ENCODE results near the gene COL18A1.
"Not testable (repeated sequence)": the region's sequence is repeated elsewhere in the genome, so short reads cannot be mapped to it uniquely, and the experiment has no call there.

COL18A1 gene

GRCh38 chr21:45435405-45435981, 30.5 kb downstream of the COL18A1 start:
- Histone ChIP-seq H3K9me3 (ENCODE audit: control insufficient read depth, low read length) (no peaks in the 10 kb centered on the region), H3K4me3 (ENCODE audit: insufficient read depth, low read depth, low read length, poor library complexity, severe bottlenecking) (no peak overlapping the region), H3K27ac (ENCODE audit: insufficient read depth, low read length, poor library complexity, severe bottlenecking) (no peak overlapping the region), H3K36me3 (ENCODE audit: control insufficient read depth, insufficient read depth, low read length) (no peaks in the 10 kb centered on the region), H3K27me3 (replicated peaks; ENCODE audit: control insufficient read depth, insufficient read depth, low read length, poor library complexity, severe bottlenecking) (peaks cover 5% of the 10 kb centered on the region), H3K4me1 (ENCODE audit: control insufficient read depth, insufficient read depth, low read length, poor library complexity, severe bottlenecking) (peaks cover 5% of the 10 kb centered on the region)
- DNase-seq = no peak

- H3K36me3 ChIP-seq (ENCODE audit: control insufficient read depth, insufficient read depth, low read length) = no peaks in the 10 kb centered on the region
- DNase-seq = no peak
- H3K9me3 ChIP-seq (ENCODE audit: control insufficient read depth, low read length) = no peaks in the 10 kb centered on the region
- H3K27ac ChIP-seq (ENCODE audit: insufficient read depth, low read length, poor library complexity, severe bottlenecking) = no peak overlapping the region
- H3K27me3 ChIP-seq (replicated peaks; ENCODE audit: control insufficient read depth, insufficient read depth, low read length, poor library complexity, severe bottlenecking) = peaks cover 5% of the 10 kb centered on the region
- H3K4me1 ChIP-seq (ENCODE audit: control insufficient read depth, insufficient read depth, low read length, poor library complexity, severe bottlenecking) = peaks cover 5% of the 10 kb centered on the region
- H3K4me3 ChIP-seq (ENCODE audit: insufficient read depth, low read depth, low read length, poor library complexity, severe bottlenecking) = no peak overlapping the region
These were observed 31.5 kb downstream of the COL18A1 start for GRCh38 chr21:45436351-45437065.

- H3K36me3 ChIP-seq (ENCODE audit: control insufficient read depth, insufficient read depth, low read length); H3K4me1 ChIP-seq (ENCODE audit: control insufficient read depth, insufficient read depth, low read length, poor library complexity, severe bottlenecking); H3K27me3 ChIP-seq (replicated peaks; ENCODE audit: control insufficient read depth, insufficient read depth, low read length, poor library complexity, severe bottlenecking); DNase-seq; H3K9me3 ChIP-seq (ENCODE audit: control insufficient read depth, low read length); H3K27ac ChIP-seq (ENCODE audit: insufficient read depth, low read length, poor library complexity, severe bottlenecking); H3K4me3 ChIP-seq (ENCODE audit: insufficient read depth, low read depth, low read length, poor library complexity, severe bottlenecking): not testable (repeated sequence)
These were observed 32.9 kb downstream of the COL18A1 start for GRCh38 chr21:45437844-45438243.

GRCh38 chr21:45438391-45439145, 33.6 kb downstream of the COL18A1 start:
- no peak overlapping the region for H3K27ac ChIP-seq (ENCODE audit: insufficient read depth, low read length, poor library complexity, severe bottlenecking)
- peaks cover 5% of the 10 kb centered on the region for H3K27me3 ChIP-seq (replicated peaks; ENCODE audit: control insufficient read depth, insufficient read depth, low read length, poor library complexity, severe bottlenecking)
- no peak for DNase-seq
- H3K4me3 ChIP-seq (ENCODE audit: insufficient read depth, low read depth, low read length, poor library complexity, severe bottlenecking) = peak overlapping the region; percentile 43
- H3K4me1 ChIP-seq (ENCODE audit: control insufficient read depth, insufficient read depth, low read length, poor library complexity, severe bottlenecking) = peaks cover 5% of the 10 kb centered on the region
- no peaks in the 10 kb centered on the region for H3K9me3 ChIP-seq (ENCODE audit: control insufficient read depth, low read length)
- no peaks in the 10 kb centered on the region for H3K36me3 ChIP-seq (ENCODE audit: control insufficient read depth, insufficient read depth, low read length)

GRCh38 chr21:45439161-45439872, 34.4 kb downstream of the COL18A1 start:
- Histone ChIP-seq H3K9me3 (ENCODE audit: control insufficient read depth, low read length) (no peaks in the 10 kb centered on the region), H3K4me1 (ENCODE audit: control insufficient read depth, insufficient read depth, low read length, poor library complexity, severe bottlenecking) (peaks cover 5% of the 10 kb centered on the region), H3K4me3 (ENCODE audit: insufficient read depth, low read depth, low read length, poor library complexity, severe bottlenecking) (peak overlapping the region; percentile 43), H3K27me3 (replicated peaks; ENCODE audit: control insufficient read depth, insufficient read depth, low read length, poor library complexity, severe bottlenecking) (peaks cover 5% of the 10 kb centered on the region), H3K27ac (ENCODE audit: insufficient read depth, low read length, poor library complexity, severe bottlenecking) (peak overlapping the region; percentile 37), H3K36me3 (ENCODE audit: control insufficient read depth, insufficient read depth, low read length) (no peaks in the 10 kb centered on the region)
- DNase-seq = peak; percentile 58 to 71 (median 60)

GRCh38 chr21:45439901-45440461, 35.0 kb downstream of the COL18A1 start:
- peaks cover 5% of the 10 kb centered on the region for H3K4me1 ChIP-seq (ENCODE audit: control insufficient read depth, insufficient read depth, low read length, poor library complexity, severe bottlenecking)
- H3K9me3 ChIP-seq (ENCODE audit: control insufficient read depth, low read length) = no peaks in the 10 kb centered on the region
- no peak overlapping the region for H3K4me3 ChIP-seq (ENCODE audit: insufficient read depth, low read depth, low read length, poor library complexity, severe bottlenecking)
- H3K27me3 ChIP-seq (replicated peaks; ENCODE audit: control insufficient read depth, insufficient read depth, low read length, poor library complexity, severe bottlenecking) = peaks cover 5% of the 10 kb centered on the region
- no peak overlapping the region for H3K27ac ChIP-seq (ENCODE audit: insufficient read depth, low read length, poor library complexity, severe bottlenecking)
- H3K36me3 ChIP-seq (ENCODE audit: control insufficient read depth, insufficient read depth, low read length) = no peaks in the 10 kb centered on the region
- DNase-seq = no peak

GRCh38 chr21:45440736-45441350, 35.9 kb downstream of the COL18A1 start:
- Histone ChIP-seq H3K4me3 (ENCODE audit: insufficient read depth, low read depth, low read length, poor library complexity, severe bottlenecking) (no peak overlapping the region), H3K36me3 (ENCODE audit: control insufficient read depth, insufficient read depth, low read length) (no peaks in the 10 kb centered on the region), H3K9me3 (ENCODE audit: control insufficient read depth, low read length) (no peaks in the 10 kb centered on the region), H3K27ac (ENCODE audit: insufficient read depth, low read length, poor library complexity, severe bottlenecking) (no peak overlapping the region), H3K27me3 (replicated peaks; ENCODE audit: control insufficient read depth, insufficient read depth, low read length, poor library complexity, severe bottlenecking) (peaks cover 5% of the 10 kb centered on the region), H3K4me1 (ENCODE audit: control insufficient read depth, insufficient read depth, low read length, poor library complexity, severe bottlenecking) (peaks cover 5% of the 10 kb centered on the region)
- DNase-seq = no peak

- no peak overlapping the region for H3K4me3 ChIP-seq (ENCODE audit: insufficient read depth, low read depth, low read length, poor library complexity, severe bottlenecking)
- peaks cover 5% of the 10 kb centered on the region for H3K4me1 ChIP-seq (ENCODE audit: control insufficient read depth, insufficient read depth, low read length, poor library complexity, severe bottlenecking)
- H3K27me3 ChIP-seq (replicated peaks; ENCODE audit: control insufficient read depth, insufficient read depth, low read length, poor library complexity, severe bottlenecking) = peaks cover 5% of the 10 kb centered on the region
- no peaks in the 10 kb centered on the region for H3K9me3 ChIP-seq (ENCODE audit: control insufficient read depth, low read length)
- no peak overlapping the region for H3K27ac ChIP-seq (ENCODE audit: insufficient read depth, low read length, poor library complexity, severe bottlenecking)
- DNase-seq = no peak
- H3K36me3 ChIP-seq (ENCODE audit: control insufficient read depth, insufficient read depth, low read length) = no peaks in the 10 kb centered on the region
These were observed 36.7 kb downstream of the COL18A1 start for GRCh38 chr21:45441431-45442255.

- no peak overlapping the region for H3K27ac ChIP-seq (ENCODE audit: insufficient read depth, low read length, poor library complexity, severe bottlenecking)
- peaks cover 5% of the 10 kb centered on the region for H3K27me3 ChIP-seq (replicated peaks; ENCODE audit: control insufficient read depth, insufficient read depth, low read length, poor library complexity, severe bottlenecking)
- H3K4me1 ChIP-seq (ENCODE audit: control insufficient read depth, insufficient read depth, low read length, poor library complexity, severe bottlenecking) = peaks cover 5% of the 10 kb centered on the region
- H3K36me3 ChIP-seq (ENCODE audit: control insufficient read depth, insufficient read depth, low read length) = no peaks in the 10 kb centered on the region
- no peak overlapping the region for H3K4me3 ChIP-seq (ENCODE audit: insufficient read depth, low read depth, low read length, poor library complexity, severe bottlenecking)
- no peaks in the 10 kb centered on the region for H3K9me3 ChIP-seq (ENCODE audit: control insufficient read depth, low read length)
- no peak for DNase-seq
These were observed 37.3 kb downstream of the COL18A1 start for GRCh38 chr21:45442276-45442675.

All from effector memory CD4-positive, alpha-beta T cell (primary cell).